Measurements from ENCODE around the gene PPP2R5D.

The PPP2R5D gene

GRCh38 chr6:43016176-43016942 lies 32.0 kb downstream of the PPP2R5D start:
- peak in 1 of 2 experiments; percentile 19 for DNase-seq
- no peak for TF ChIP-seq GATA1 (IDR thresholded peaks at IDR 0.05; ENCODE audit: low read depth, low read length)
- no peak for TF ChIP-seq POLR2A (IDR thresholded peaks at IDR 0.05; ENCODE audit: low read length)

- DNase-seq: no peak
- no peak for TF ChIP-seq GATA1 (IDR thresholded peaks at IDR 0.05; ENCODE audit: low read depth, low read length)
- no peak for TF ChIP-seq POLR2A (IDR thresholded peaks at IDR 0.05; ENCODE audit: low read length)
Measured at GRCh38 chr6:43016943-43017334, 32.6 kb downstream of the PPP2R5D start.

GRCh38 chr6:43019152-43019551 lies 34.8 kb downstream of the PPP2R5D start:
- DNase-seq: no peak
- no peak for TF ChIP-seq GATA1 (IDR thresholded peaks at IDR 0.05; ENCODE audit: low read depth, low read length)
- no peak for TF ChIP-seq POLR2A (IDR thresholded peaks at IDR 0.05; ENCODE audit: low read length)

GRCh38 chr6:43020052-43020705 lies 35.8 kb downstream of the PPP2R5D start:
- TF ChIP-seq POLR2A (IDR thresholded peaks at IDR 0.05; ENCODE audit: low read length): no peak
- no peak for TF ChIP-seq GATA1 (IDR thresholded peaks at IDR 0.05; ENCODE audit: low read depth, low read length)
- no peak for DNase-seq

GRCh38 chr6:43020847-43021246 lies 36.5 kb downstream of the PPP2R5D start:
- no peak for DNase-seq
- TF ChIP-seq GATA1 (IDR thresholded peaks at IDR 0.05; ENCODE audit: low read depth, low read length): no peak
- TF ChIP-seq POLR2A (IDR thresholded peaks at IDR 0.05; ENCODE audit: low read length): no peak

- DNase-seq: peak; percentile 73 to 77
Measured at GRCh38 chr6:43021270-43022047, 37.1 kb downstream of the PPP2R5D start, which contains the start of gene RRP36. TSS of gene RRP36 (plus strand) at chr6:43021623. CDS start at chr6:43021655, 32 bp downstream.

GRCh38 chr6:43024436-43024835 lies 40.1 kb downstream of the PPP2R5D start:
- no peak for DNase-seq
- TF ChIP-seq POLR2A (IDR thresholded peaks at IDR 0.05; ENCODE audit: low read length) (no peak), GATA1 (IDR thresholded peaks at IDR 0.05; ENCODE audit: low read depth, low read length) (no peak)

More at GRCh38 chr6:43021270-43022047, 37.1 kb downstream of the PPP2R5D start, which contains the start of gene RRP36:
- TF ChIP-seq POLR2A (IDR thresholded peaks at IDR 0.05; ENCODE audit: low read length): peak; percentile 65
- no peak for TF ChIP-seq GATA1 (IDR thresholded peaks at IDR 0.05; ENCODE audit: low read depth, low read length)

GRCh38 chr6:43026365-43026764 lies 42.0 kb downstream of the PPP2R5D start:
- no peak for DNase-seq
- TF ChIP-seq POLR2A (IDR thresholded peaks at IDR 0.05; ENCODE audit: low read length): no peak
- no peak for TF ChIP-seq GATA1 (IDR thresholded peaks at IDR 0.05; ENCODE audit: low read depth, low read length)

- no peak for DNase-seq
- TF ChIP-seq POLR2A (IDR thresholded peaks at IDR 0.05; ENCODE audit: low read length) (no peak), GATA1 (IDR thresholded peaks at IDR 0.05; ENCODE audit: low read depth, low read length) (no peak)
Measured at GRCh38 chr6:43029120-43029519, 44.8 kb downstream of the PPP2R5D start.

GRCh38 chr6:43032326-43032725 lies 48.0 kb downstream of the PPP2R5D start:
- DNase-seq: no peak
- no peak for TF ChIP-seq GATA1 (IDR thresholded peaks at IDR 0.05; ENCODE audit: low read depth, low read length)
- TF ChIP-seq POLR2A (IDR thresholded peaks at IDR 0.05; ENCODE audit: low read length): no peak

- TF ChIP-seq GATA1 (IDR thresholded peaks at IDR 0.05; ENCODE audit: low read depth, low read length) (no peak), POLR2A (IDR thresholded peaks at IDR 0.05; ENCODE audit: low read length) (no peak)
- DNase-seq: no peak
Measured at GRCh38 chr6:43033496-43034189, 49.3 kb downstream of the PPP2R5D start.

- TF ChIP-seq GATA1 (IDR thresholded peaks at IDR 0.05; ENCODE audit: low read depth, low read length) (no peak), POLR2A (IDR thresholded peaks at IDR 0.05; ENCODE audit: low read length) (no peak)
Measured at GRCh38 chr6:43034190-43034525, 49.8 kb downstream of the PPP2R5D start.

GRCh38 chr6:43035495-43036194 lies 51.3 kb downstream of the PPP2R5D start:
- no peak for DNase-seq
- no peak for TF ChIP-seq GATA1 (IDR thresholded peaks at IDR 0.05; ENCODE audit: low read depth, low read length)
- TF ChIP-seq POLR2A (IDR thresholded peaks at IDR 0.05; ENCODE audit: low read length): no peak

More at GRCh38 chr6:43034190-43034525, 49.8 kb downstream of the PPP2R5D start:
- DNase-seq: no peak

All from erythroblast (primary cell).